ENCODE results near the gene WARS2. TPM values are rescaled to one million over a fixed set of nuclear protein-coding genes. Genes with fewer than 3 reads are reported as not detected.

WARS2 gene
- total RNA-seq, 1 donor from 2014 or later = 7.9 TPM

- no peaks in the 10 kb centered on the region for H3K4me1 Mint-ChIP-seq (ENCODE audit: low read depth, unreplicated experiment)
- TF ChIP-seq, protein P1, sequence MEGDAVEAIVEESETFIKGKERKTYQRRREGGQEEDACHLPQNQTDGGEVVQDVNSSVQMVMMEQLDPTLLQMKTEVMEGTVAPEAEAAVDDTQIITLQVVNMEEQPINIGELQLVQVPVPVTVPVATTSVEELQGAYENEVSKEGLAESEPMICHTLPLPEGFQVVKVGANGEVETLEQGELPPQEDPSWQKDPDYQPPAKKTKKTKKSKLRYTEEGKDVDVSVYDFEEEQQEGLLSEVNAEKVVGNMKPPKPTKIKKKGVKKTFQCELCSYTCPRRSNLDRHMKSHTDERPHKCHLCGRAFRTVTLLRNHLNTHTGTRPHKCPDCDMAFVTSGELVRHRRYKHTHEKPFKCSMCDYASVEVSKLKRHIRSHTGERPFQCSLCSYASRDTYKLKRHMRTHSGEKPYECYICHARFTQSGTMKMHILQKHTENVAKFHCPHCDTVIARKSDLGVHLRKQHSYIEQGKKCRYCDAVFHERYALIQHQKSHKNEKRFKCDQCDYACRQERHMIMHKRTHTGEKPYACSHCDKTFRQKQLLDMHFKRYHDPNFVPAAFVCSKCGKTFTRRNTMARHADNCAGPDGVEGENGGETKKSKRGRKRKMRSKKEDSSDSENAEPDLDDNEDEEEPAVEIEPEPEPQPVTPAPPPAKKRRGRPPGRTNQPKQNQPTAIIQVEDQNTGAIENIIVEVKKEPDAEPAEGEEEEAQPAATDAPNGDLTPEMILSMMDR (IDR thresholded peaks at IDR 0.05; ENCODE audit: partially characterized antibody, unreplicated experiment) = no peak
- H3K4me3 Mint-ChIP-seq (ENCODE audit: unreplicated experiment) = no peak overlapping the region
- peaks cover 1% of the 10 kb centered on the region for H3K9me3 Mint-ChIP-seq (ENCODE audit: unreplicated experiment)
- peaks cover 1% of the 10 kb centered on the region for H3K27me3 Mint-ChIP-seq (ENCODE audit: unreplicated experiment)
- H3K27ac Mint-ChIP-seq (ENCODE audit: unreplicated experiment) = no peak overlapping the region
- no peak for DNase-seq
- no peaks in the 10 kb centered on the region for H3K36me3 Mint-ChIP-seq (ENCODE audit: unreplicated experiment)
Measured at GRCh38 chr1:119038363-119038762, 102.1 kb downstream of the WARS2 start.

GRCh38 chr1:119034359-119034758 is 106.1 kb downstream of the WARS2 start:
- no peak overlapping the region for H3K27ac Mint-ChIP-seq (ENCODE audit: unreplicated experiment)
- no peaks in the 10 kb centered on the region for H3K36me3 Mint-ChIP-seq (ENCODE audit: unreplicated experiment)
- H3K27me3 Mint-ChIP-seq (ENCODE audit: unreplicated experiment) = peaks cover 1% of the 10 kb centered on the region
- no peak for DNase-seq
- no peaks in the 10 kb centered on the region for H3K4me1 Mint-ChIP-seq (ENCODE audit: low read depth, unreplicated experiment)
- no peaks in the 10 kb centered on the region for H3K9me3 Mint-ChIP-seq (ENCODE audit: unreplicated experiment)
- TF ChIP-seq, protein P1 (IDR thresholded peaks at IDR 0.05; ENCODE audit: partially characterized antibody, unreplicated experiment) = no peak
- H3K4me3 Mint-ChIP-seq (ENCODE audit: unreplicated experiment) = no peak overlapping the region

DNA sequence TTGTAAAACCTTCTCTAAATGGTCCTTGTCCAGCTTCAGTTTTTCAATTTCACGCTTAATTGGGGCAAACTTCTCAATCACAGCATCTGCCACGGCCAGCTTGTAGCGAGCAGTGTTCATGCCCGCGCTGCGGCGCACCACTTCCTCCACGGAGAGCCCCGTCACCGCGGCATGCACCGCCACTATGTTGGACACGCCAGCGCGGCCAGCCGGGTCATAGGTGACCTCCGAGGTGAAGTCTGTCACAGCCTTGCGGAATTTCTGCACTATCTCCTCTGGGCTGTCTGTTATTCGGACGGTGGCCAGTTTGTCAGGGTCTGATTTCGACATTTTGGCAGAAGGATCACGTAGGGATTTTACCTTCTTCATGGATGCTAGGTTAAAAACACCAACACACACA is 107.5 kb downstream of the WARS2 start:
- Mint-ChIP-seq H3K4me3 (ENCODE audit: unreplicated experiment) (no peak overlapping the region), H3K27me3 (ENCODE audit: unreplicated experiment) (peaks cover 1% of the 10 kb centered on the region), H3K36me3 (ENCODE audit: unreplicated experiment) (no peaks in the 10 kb centered on the region), H3K4me1 (ENCODE audit: low read depth, unreplicated experiment) (no peaks in the 10 kb centered on the region), H3K27ac (ENCODE audit: unreplicated experiment) (no peak overlapping the region), H3K9me3 (ENCODE audit: unreplicated experiment) (no peaks in the 10 kb centered on the region)
- TF ChIP-seq, protein P1 (IDR thresholded peaks at IDR 0.05; ENCODE audit: partially characterized antibody, unreplicated experiment) = no peak
- DNase-seq = no peak

DNA sequence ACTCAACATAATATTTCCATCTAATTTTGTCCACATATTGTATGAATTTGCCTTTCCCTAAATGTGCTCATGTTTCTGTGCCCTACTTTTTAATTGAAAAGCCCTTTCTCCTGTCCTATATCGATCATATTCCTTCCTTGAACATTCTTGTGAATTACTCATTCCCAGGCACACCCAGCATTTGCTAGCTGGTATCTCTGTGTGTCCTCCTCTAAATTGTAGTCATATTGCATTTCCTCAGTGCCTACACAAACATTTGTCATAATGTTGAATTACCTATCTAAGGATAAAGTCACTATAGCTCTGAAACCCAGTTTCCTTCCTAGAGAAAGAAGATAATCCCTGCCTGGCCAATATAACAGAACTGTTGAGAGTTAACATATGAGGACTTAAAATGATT is 112.7 kb downstream of the WARS2 start:
- H3K4me3 Mint-ChIP-seq (ENCODE audit: unreplicated experiment) = no peak overlapping the region
- no peaks in the 10 kb centered on the region for H3K36me3 Mint-ChIP-seq (ENCODE audit: unreplicated experiment)
- H3K27me3 Mint-ChIP-seq (ENCODE audit: unreplicated experiment) = no peaks in the 10 kb centered on the region
- DNase-seq = no peak
- H3K9me3 Mint-ChIP-seq (ENCODE audit: unreplicated experiment) = no peaks in the 10 kb centered on the region
- no peaks in the 10 kb centered on the region for H3K4me1 Mint-ChIP-seq (ENCODE audit: low read depth, unreplicated experiment)
- TF ChIP-seq, protein P1 (IDR thresholded peaks at IDR 0.05; ENCODE audit: partially characterized antibody, unreplicated experiment) = no peak
- no peak overlapping the region for H3K27ac Mint-ChIP-seq (ENCODE audit: unreplicated experiment)

- H3K4me3 Mint-ChIP-seq (ENCODE audit: unreplicated experiment) = no peak overlapping the region
Measured at GRCh38 chr1:119026956-119027355, 113.5 kb downstream of the WARS2 start.

More at GRCh38 chr1:119026956-119027355, 113.5 kb downstream of the WARS2 start:
- Mint-ChIP-seq H3K27me3 (ENCODE audit: unreplicated experiment) (no peaks in the 10 kb centered on the region), H3K36me3 (ENCODE audit: unreplicated experiment) (no peaks in the 10 kb centered on the region), H3K27ac (ENCODE audit: unreplicated experiment) (no peak overlapping the region), H3K4me1 (ENCODE audit: low read depth, unreplicated experiment) (no peaks in the 10 kb centered on the region), H3K9me3 (ENCODE audit: unreplicated experiment) (no peaks in the 10 kb centered on the region)
- TF ChIP-seq, protein P1 (IDR thresholded peaks at IDR 0.05; ENCODE audit: partially characterized antibody, unreplicated experiment) = no peak
- no peak for DNase-seq
